Activated naive CD4-positive, alpha-beta T cell treated with anti-CD3 and anti-CD28 coated beads, Interleukin-2, amount 50 U/mL, for 16 hours (primary cell): Measurements from ENCODE around the gene SLC2A13.

Source experiments
- DNase-seq: peaks from one replicate; pipeline ENCODE4 v3.0.0-alpha.2; 2020

Gene SLC2A13

GRCh38 chr12:39712334-39712733 is 393.5 kb downstream of the SLC2A13 start:
- DNase-seq = no peak
